Upper lobe of left lung (tissue), 6 donors: Measurements from ENCODE around the gene DPCD. TPM values are rescaled to one million over a fixed set of nuclear protein-coding genes. Genes with fewer than 3 reads are reported as not detected.

ENCODE experiments used
- ATAC-seq, 2 donors: fragments of 200-7000 bp; cut with Tn5 transposase; one replicate each; pipeline ENCODE4 v1.9.1; 2022; ENCODE audit warnings: mild to moderate bottlenecking in 2 of 2, moderate library complexity in 2 of 2; ENCODE audit not compliant: low FRiP score in 2 of 2
- DNase-seq, 2 donors: peaks; one replicate each; pipeline ENCODE4 v3.0.0-alpha.2; 2019 to 2020
- H3K27ac ChIP-seq, 4 donors: fragments of 200-600 bp; sonication (generic); one replicate each; pipeline ENCODE4 v1.5.1; 2016 to 2019
- H3K27me3 ChIP-seq, 4 donors: fragments of 200-600 bp; sonication (generic); one replicate each; pipeline ENCODE4 v1.5.1; 2017 to 2019
- H3K36me3 ChIP-seq, 4 donors: fragments of 200-600 bp; sonication (generic); one replicate each; pipeline ENCODE4 v1.5.1; 2016 to 2019
- H3K4me1 ChIP-seq, 4 donors: fragments of 200-600 bp; sonication (generic); one replicate each; pipeline ENCODE4 v1.5.1; 2018 to 2019
- H3K4me3 ChIP-seq, 4 donors: fragments of 200-600 bp; sonication (generic); one replicate each; pipeline ENCODE4 v1.5.1; 2017 to 2019; ENCODE audit warnings: mild to moderate bottlenecking in 2 of 4, moderate library complexity in 1 of 4
- H3K9me3 ChIP-seq, 4 donors: fragments of 200-600 bp; sonication (generic); one replicate each; pipeline ENCODE4 v1.5.1; 2018 to 2019
- EP300 ChIP-seq, 4 donors: sonication (generic); formaldehyde crosslinking; IDR thresholded peaks; one replicate each; pipeline ENCODE4 v1.5.1; 2017; ENCODE audit warnings: antibody characterized with exemption in 4 of 4, control low read depth in 2 of 4
- POLR2A ChIP-seq, 4 donors: fragments of 450-650 bp; IDR thresholded peaks; one replicate each; pipeline ENCODE4 v1.5.1; 2016 to 2017; ENCODE audit warnings: antibody characterized with exemption in 4 of 4, mild to moderate bottlenecking in 2 of 4
- POLR2AphosphoS5 ChIP-seq, 2 donors: sonication (generic); formaldehyde crosslinking; IDR thresholded peaks; one replicate each; pipeline ENCODE4 v1.5.1; 2017; ENCODE audit warnings: antibody characterized with exemption in 2 of 2
- WGBS, 2 donors: methylation state at CpG; one replicate each; pipeline ENCODE4 v1.1.5; 2017 to 2018; 5-methylcytosine and 5-hydroxymethylcytosine counted together
- total RNA-seq, 6 donors: library from RNA; depleted of rRNA in 4 of 6; stranded (reverse); fragments of >200 nt in 4 of 6; gene quantifications; one replicate each; pipeline versions ENCODE4 v1.1.0 to v1.2.1, GENCODE V29; 2016 to 2021
- TF ChIP-seq, protein P1 (sequence below), 6 experiments: fragments of 450-650 bp in 4 of 6; fragments of 200-600 bp in 2 of 6; sonication (generic) in 2 of 6; IDR thresholded peaks; one replicate each; pipeline ENCODE4 v1.5.1; 2016 to 2019; ENCODE audit warnings: antibody characterized with exemption in 6 of 6
- donor health status: DM: no; HTN: no; CAD: no; lungs with moderate emphysema.
- donor health status: DM: no; HTN: yes; CAD: no; lungs with severe emphysema.

The DPCD gene
- total RNA-seq, 6 donors from 2014 or later: 3.7 to 36.2 (median 15.1) TPM

DNA sequence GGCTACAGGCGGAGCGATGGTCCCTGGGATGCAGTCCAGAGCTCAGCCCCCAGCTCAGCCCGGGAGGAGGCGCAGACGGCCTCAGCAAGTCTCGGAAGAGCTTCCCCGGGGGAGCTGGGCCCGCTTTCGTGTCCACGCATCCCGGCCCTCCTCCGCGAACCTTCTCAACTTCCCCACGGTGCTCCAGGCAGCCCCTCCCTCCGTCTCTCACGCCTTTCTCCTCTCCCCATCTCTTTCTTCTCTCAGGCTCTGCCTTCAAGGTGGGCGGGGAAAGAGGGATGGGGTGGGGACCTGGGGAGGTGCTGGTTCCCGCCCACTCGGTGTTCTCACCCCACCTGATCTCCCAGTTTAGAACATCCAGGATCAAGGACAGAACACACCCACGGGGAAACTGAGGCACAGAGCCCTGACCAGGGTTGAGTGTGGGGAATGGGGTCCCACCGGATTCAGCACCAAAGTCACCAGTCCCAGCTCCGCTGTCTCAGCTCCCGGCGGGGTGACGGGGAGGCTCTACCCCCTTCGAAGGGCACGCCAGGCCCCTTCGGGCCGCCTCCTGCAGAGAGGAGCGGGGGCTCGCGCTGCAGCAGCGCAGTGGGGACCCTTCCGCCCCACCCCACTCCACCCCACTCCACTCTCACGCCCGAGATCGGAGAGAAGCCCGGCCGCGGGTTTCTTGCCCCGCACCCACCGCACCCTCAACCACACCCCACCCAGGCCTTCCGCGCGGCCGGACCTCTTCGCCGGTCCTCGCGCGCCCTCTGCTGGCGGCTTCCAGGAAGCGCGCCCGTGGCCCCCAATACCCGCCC is 18.3 kb upstream of the DPCD start:
- peaks cover 0 to 44% (median 16%) of the 10 kb centered on the region in 4 donors for H3K27me3 ChIP-seq
- ATAC-seq: peak; percentile 82 to 95
- H3K27ac ChIP-seq: peak overlapping the region in 1 of 4 donors; percentile 61

DNA sequence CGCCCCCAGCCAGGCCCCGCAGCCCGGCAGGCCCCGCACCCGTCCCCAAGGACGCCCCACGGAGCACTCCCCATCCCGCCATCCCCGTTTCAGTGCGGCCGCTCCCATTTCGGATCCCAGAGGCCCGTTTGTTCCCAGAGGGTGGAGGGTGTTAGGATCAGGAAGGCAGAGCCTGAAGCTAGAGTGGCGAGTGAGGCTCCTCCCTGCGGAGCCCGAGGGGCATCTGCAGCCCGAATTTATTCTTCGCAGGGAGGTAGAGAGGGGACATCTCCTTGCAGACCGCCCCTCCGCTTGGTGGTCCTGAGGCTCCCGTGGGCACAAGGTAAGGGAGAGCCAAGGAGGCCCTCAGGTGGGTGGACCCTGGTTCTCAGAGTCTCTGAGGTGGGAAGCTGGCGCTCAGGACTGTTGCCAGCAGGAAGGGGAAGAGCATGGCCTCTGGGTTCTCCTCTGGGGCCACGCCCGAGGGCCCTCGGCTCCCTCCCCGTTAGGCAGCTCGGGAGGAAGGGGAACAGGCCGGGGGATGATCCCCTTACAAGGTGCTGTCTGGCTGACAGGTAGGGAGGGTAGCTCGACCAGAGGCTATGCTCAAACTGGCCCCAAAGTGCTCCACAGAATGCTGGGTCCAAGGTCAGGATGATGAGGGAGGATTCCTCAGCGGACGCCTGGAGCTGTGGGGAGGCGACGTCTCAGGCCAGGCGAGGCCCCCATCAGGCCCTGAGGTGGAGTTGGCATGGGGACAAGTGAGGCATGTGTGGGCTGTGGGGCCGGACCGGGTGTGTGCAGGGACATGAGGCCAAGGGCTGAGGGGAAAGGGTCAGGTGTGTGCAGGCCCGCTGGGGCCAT is 17.5 kb upstream of the DPCD start:
- Histone ChIP-seq H3K4me3 (peak overlapping the region in 3 of 4 donors; percentile 51 to 72 (median 58)), H3K36me3 (no peaks in the 10 kb centered on the region), H3K27me3 (peaks cover 0 to 40% (median 16%) of the 10 kb centered on the region in 4 donors), H3K4me1 (peaks cover 20 to 30% (median 24%) of the 10 kb centered on the region in 4 donors), H3K27ac (peak overlapping the region in 1 of 4 donors; percentile 61), H3K9me3 (peaks cover 0 to 7% (median 6%) of the 10 kb centered on the region in 4 donors)
- peak in 1 of 2 donors; percentile 63 for DNase-seq
- no peak for TF ChIP-seq POLR2A (IDR thresholded peaks at IDR 0.05)
- no peak for TF ChIP-seq POLR2AphosphoS5 (IDR thresholded peaks at IDR 0.05)
- TF ChIP-seq EP300 (IDR thresholded peaks at IDR 0.05): no peak
- TF ChIP-seq, protein P1, sequence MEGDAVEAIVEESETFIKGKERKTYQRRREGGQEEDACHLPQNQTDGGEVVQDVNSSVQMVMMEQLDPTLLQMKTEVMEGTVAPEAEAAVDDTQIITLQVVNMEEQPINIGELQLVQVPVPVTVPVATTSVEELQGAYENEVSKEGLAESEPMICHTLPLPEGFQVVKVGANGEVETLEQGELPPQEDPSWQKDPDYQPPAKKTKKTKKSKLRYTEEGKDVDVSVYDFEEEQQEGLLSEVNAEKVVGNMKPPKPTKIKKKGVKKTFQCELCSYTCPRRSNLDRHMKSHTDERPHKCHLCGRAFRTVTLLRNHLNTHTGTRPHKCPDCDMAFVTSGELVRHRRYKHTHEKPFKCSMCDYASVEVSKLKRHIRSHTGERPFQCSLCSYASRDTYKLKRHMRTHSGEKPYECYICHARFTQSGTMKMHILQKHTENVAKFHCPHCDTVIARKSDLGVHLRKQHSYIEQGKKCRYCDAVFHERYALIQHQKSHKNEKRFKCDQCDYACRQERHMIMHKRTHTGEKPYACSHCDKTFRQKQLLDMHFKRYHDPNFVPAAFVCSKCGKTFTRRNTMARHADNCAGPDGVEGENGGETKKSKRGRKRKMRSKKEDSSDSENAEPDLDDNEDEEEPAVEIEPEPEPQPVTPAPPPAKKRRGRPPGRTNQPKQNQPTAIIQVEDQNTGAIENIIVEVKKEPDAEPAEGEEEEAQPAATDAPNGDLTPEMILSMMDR (IDR thresholded peaks at IDR 0.05): peak in 1 of 6 experiments; percentile 40
- WGBS, 2 donors: 0 to 11% methylated on average over 8 to 26 of the region's 37 CpGs
- ATAC-seq: peak in 1 of 2 donors; percentile 38

More for the DNA sequence above, 18.3 kb upstream of the DPCD start:
- Histone ChIP-seq H3K4me1 (peaks cover 20 to 30% (median 24%) of the 10 kb centered on the region in 4 donors), H3K9me3 (peaks cover 0 to 7% (median 6%) of the 10 kb centered on the region in 4 donors), H3K4me3 (peak overlapping the region; percentile 17 to 72 (median 54)), H3K36me3 (no peaks in the 10 kb centered on the region)
- TF ChIP-seq, protein P1 (IDR thresholded peaks at IDR 0.05): peak; percentile 78 to 98 (median 93)
- TF ChIP-seq EP300 (IDR thresholded peaks at IDR 0.05): no peak
- peak; percentile 87 to 96 for DNase-seq
- WGBS, 2 donors: 0 to 4% methylated on average over 11 to 37 of the region's 56 CpGs

DNA sequence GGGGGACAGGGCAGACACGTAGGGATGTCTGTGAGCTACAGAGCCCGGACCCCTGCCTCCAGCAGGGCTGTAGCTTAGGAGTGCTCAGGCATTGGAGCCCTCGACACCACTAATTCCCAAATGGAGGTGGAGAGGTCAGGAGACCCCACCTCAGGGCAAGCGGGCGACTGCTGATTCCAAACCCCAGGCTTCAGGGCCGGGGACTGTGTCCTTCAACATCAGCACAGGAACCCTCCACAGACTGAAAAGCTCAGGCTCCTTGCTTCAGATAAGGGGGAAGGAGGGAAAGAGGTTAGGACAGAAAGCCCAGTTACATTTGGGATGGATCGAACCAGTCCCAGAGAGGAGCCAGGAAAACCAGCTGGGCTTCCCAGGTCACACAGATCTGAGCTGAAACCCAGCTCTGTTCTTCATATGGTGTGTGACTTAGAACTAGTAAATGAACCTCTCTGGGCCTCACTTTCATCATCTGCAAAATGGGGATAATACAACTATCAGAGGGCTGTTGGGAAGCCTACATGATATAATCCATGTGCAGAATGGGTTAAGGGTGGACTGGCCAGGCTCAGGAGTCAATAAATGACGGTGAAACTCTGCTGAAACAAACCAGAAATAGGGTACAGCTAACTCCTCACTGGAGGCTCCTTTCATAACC is 16.7 kb upstream of the DPCD start:
- Histone ChIP-seq H3K4me3 (no peak overlapping the region), H3K27me3 (peaks cover 0 to 32% (median 12%) of the 10 kb centered on the region in 4 donors), H3K27ac (no peak overlapping the region), H3K9me3 (peaks cover 0 to 7% (median 6%) of the 10 kb centered on the region in 4 donors), H3K4me1 (peaks cover 17 to 25% (median 22%) of the 10 kb centered on the region in 4 donors), H3K36me3 (no peaks in the 10 kb centered on the region)
- 74 to 77% methylated on average over 8 of the region's 8 CpGs for WGBS, 2 donors
- TF ChIP-seq, protein P1 (IDR thresholded peaks at IDR 0.05): no peak
- TF ChIP-seq EP300 (IDR thresholded peaks at IDR 0.05): no peak
- TF ChIP-seq POLR2AphosphoS5 (IDR thresholded peaks at IDR 0.05): no peak
- TF ChIP-seq POLR2A (IDR thresholded peaks at IDR 0.05): no peak
- ATAC-seq: no peak
- no peak for DNase-seq

DNA sequence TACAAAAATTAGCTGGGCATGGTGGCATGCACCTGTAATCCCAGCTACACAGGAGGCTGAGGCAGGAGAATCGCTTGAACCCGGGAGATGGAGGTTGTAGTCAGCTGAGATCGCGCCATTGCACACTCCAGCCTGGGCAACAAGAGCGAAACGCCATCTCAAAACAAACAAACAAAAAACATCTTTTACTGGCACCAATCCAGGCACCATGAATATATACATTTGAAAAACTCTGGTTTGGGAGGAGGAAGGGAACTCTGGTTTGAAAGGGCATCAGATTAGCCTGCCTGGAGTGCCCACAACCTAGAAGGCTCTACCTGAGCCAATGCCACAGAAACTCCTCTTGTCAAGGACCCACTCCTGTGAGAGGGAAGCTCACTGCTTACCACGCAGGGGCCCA is 16.0 kb upstream of the DPCD start:
- ATAC-seq (no peak), DNase-seq (no peak)
- Histone ChIP-seq H3K27ac (no peak overlapping the region), H3K9me3 (peaks cover 0 to 7% (median 6%) of the 10 kb centered on the region in 4 donors), H3K27me3 (peaks cover 0 to 27% (median 8%) of the 10 kb centered on the region in 4 donors), H3K4me1 (peaks cover 12 to 20% (median 18%) of the 10 kb centered on the region in 4 donors), H3K36me3 (no peaks in the 10 kb centered on the region), H3K4me3 (no peak overlapping the region)
- WGBS, 2 donors: 77 to 92% methylated on average over 7 of the region's 7 CpGs
- TF ChIP-seq POLR2A (IDR thresholded peaks at IDR 0.05): no peak
- no peak for TF ChIP-seq POLR2AphosphoS5 (IDR thresholded peaks at IDR 0.05)
- no peak for TF ChIP-seq EP300 (IDR thresholded peaks at IDR 0.05)
- TF ChIP-seq, protein P1 (IDR thresholded peaks at IDR 0.05): no peak
